Measurements from ENCODE around the gene UFSP2. TPM values are rescaled to one million over a fixed set of nuclear protein-coding genes. Genes with fewer than 3 reads are reported as not detected.

UFSP2 gene
- total and polyA plus RNA-seq, 2 experiments from 2014 or later, result 29.0 to 53.0 TPM

DNA sequence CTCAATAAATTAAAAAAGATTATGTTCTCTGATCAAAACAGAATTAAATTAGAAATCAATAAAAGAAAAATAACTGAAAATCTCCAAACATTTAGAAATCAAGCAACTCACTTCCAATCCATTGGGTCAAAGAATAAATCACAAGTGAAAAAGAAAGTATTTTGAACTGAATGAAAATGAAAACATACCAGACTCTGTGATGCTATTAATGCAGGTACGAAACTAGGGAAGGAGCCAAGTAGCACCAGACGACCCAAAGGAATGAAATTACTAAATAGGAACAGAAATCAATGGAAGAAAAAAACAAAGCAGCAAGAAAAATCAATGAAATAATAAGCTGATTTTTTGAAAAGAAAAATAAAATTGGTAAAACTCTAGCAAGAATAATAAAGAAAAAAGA is 30.4 kb upstream of the UFSP2 start:
- no peaks in the 10 kb centered on the region for H3K79me2 ChIP-seq (replicated peaks; ENCODE audit: insufficient read depth)
- no peak for ATAC-seq
- H3K4me3 ChIP-seq, result no peak overlapping the region
- peaks cover 9% of the 10 kb centered on the region for H3K4me1 Mint-ChIP-seq
- H3K27me3 ChIP-seq (ENCODE audit: insufficient read depth), result no peaks in the 10 kb centered on the region
- no peak overlapping the region for H3K27ac ChIP-seq (ENCODE audit: low read depth)
- H3K9me2 ChIP-seq (ENCODE audit: insufficient read depth), result no peaks in the 10 kb centered on the region
- DNase-seq (ENCODE audit: low spot score), result no peak
- TF ChIP-seq, protein P1, sequence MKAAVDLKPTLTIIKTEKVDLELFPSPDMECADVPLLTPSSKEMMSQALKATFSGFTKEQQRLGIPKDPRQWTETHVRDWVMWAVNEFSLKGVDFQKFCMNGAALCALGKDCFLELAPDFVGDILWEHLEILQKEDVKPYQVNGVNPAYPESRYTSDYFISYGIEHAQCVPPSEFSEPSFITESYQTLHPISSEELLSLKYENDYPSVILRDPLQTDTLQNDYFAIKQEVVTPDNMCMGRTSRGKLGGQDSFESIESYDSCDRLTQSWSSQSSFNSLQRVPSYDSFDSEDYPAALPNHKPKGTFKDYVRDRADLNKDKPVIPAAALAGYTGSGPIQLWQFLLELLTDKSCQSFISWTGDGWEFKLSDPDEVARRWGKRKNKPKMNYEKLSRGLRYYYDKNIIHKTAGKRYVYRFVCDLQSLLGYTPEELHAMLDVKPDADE (IDR thresholded peaks at IDR 0.05), result no peak
- TF ChIP-seq, protein P2, sequence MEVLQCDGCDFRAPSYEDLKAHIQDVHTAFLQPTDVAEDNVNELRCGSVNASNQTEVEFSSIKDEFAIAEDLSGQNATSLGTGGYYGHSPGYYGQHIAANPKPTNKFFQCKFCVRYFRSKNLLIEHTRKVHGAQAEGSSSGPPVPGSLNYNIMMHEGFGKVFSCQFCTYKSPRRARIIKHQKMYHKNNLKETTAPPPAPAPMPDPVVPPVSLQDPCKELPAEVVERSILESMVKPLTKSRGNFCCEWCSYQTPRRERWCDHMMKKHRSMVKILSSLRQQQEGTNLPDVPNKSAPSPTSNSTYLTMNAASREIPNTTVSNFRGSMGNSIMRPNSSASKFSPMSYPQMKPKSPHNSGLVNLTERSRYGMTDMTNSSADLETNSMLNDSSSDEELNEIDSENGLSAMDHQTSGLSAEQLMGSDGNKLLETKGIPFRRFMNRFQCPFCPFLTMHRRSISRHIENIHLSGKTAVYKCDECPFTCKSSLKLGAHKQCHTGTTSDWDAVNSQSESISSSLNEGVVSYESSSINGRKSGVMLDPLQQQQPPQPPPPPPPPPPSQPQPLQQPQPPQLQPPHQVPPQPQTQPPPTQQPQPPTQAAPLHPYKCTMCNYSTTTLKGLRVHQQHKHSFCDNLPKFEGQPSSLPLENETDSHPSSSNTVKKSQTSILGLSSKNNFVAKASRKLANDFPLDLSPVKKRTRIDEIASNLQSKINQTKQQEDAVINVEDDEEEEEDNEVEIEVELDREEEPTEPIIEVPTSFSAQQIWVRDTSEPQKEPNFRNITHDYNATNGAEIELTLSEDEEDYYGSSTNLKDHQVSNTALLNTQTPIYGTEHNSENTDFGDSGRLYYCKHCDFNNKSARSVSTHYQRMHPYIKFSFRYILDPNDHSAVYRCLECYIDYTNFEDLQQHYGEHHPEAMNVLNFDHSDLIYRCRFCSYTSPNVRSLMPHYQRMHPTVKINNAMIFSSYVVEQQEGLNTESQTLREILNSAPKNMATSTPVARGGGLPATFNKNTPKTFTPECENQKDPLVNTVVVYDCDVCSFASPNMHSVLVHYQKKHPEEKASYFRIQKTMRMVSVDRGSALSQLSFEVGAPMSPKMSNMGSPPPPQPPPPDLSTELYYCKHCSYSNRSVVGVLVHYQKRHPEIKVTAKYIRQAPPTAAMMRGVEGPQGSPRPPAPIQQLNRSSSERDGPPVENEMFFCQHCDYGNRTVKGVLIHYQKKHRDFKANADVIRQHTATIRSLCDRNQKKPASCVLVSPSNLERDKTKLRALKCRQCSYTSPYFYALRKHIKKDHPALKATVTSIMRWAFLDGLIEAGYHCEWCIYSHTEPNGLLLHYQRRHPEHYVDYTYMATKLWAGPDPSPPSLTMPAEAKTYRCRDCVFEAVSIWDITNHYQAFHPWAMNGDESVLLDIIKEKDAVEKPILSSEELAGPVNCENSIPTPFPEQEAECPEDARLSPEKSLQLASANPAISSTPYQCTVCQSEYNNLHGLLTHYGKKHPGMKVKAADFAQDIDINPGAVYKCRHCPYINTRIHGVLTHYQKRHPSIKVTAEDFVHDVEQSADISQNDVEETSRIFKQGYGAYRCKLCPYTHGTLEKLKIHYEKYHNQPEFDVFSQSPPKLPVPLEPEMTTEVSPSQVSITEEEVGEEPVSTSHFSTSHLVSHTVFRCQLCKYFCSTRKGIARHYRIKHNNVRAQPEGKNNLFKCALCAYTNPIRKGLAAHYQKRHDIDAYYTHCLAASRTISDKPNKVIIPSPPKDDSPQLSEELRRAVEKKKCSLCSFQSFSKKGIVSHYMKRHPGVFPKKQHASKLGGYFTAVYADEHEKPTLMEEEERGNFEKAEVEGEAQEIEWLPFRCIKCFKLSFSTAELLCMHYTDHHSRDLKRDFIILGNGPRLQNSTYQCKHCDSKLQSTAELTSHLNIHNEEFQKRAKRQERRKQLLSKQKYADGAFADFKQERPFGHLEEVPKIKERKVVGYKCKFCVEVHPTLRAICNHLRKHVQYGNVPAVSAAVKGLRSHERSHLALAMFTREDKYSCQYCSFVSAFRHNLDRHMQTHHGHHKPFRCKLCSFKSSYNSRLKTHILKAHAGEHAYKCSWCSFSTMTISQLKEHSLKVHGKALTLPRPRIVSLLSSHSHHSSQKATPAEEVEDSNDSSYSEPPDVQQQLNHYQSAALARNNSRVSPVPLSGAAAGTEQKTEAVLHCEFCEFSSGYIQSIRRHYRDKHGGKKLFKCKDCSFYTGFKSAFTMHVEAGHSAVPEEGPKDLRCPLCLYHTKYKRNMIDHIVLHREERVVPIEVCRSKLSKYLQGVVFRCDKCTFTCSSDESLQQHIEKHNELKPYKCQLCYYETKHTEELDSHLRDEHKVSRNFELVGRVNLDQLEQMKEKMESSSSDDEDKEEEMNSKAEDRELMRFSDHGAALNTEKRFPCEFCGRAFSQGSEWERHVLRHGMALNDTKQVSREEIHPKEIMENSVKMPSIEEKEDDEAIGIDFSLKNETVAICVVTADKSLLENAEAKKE (CRISPR knock-in tag; IDR thresholded peaks at IDR 0.05), result no peak
- TF ChIP-seq STAT1 (IDR thresholded peaks at IDR 0.05; ENCODE audit: unreplicated experiment) (no peak), ZNF114 (CRISPR knock-in tag; IDR thresholded peaks at IDR 0.05) (no peak), ZNF331 (CRISPR knock-in tag; IDR thresholded peaks at IDR 0.05; ENCODE audit: low read depth) (no peak)
- TF ChIP-seq, protein P3, sequence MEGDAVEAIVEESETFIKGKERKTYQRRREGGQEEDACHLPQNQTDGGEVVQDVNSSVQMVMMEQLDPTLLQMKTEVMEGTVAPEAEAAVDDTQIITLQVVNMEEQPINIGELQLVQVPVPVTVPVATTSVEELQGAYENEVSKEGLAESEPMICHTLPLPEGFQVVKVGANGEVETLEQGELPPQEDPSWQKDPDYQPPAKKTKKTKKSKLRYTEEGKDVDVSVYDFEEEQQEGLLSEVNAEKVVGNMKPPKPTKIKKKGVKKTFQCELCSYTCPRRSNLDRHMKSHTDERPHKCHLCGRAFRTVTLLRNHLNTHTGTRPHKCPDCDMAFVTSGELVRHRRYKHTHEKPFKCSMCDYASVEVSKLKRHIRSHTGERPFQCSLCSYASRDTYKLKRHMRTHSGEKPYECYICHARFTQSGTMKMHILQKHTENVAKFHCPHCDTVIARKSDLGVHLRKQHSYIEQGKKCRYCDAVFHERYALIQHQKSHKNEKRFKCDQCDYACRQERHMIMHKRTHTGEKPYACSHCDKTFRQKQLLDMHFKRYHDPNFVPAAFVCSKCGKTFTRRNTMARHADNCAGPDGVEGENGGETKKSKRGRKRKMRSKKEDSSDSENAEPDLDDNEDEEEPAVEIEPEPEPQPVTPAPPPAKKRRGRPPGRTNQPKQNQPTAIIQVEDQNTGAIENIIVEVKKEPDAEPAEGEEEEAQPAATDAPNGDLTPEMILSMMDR (conservative IDR thresholded peaks at IDR 0.05; ENCODE audit: low read depth in 2 of 2), result no peak
- no peaks in the 10 kb centered on the region for H3K36me3 ChIP-seq (ENCODE audit: insufficient read depth)
- no peak overlapping the region for H3K4me3 Mint-ChIP-seq
- H3K9me3 Mint-ChIP-seq, result no peaks in the 10 kb centered on the region
- no peak overlapping the region for H3K4me2 ChIP-seq
- H3K27me3 Mint-ChIP-seq (ENCODE audit: insufficient read depth, low read depth, poor library complexity), result no peaks in the 10 kb centered on the region
- no peak overlapping the region for H3K27ac Mint-ChIP-seq
- no peaks in the 10 kb centered on the region for H4K20me1 ChIP-seq (replicated peaks; ENCODE audit: insufficient read depth)
- H3F3A ChIP-seq (replicated peaks; ENCODE audit: low read depth), result no peaks in the 10 kb centered on the region
- H2AFZ ChIP-seq, result no peak overlapping the region
- no peaks in the 10 kb centered on the region for H3K36me3 Mint-ChIP-seq (ENCODE audit: low read depth)
- H3K4me1 ChIP-seq (ENCODE audit: insufficient read depth), result peaks cover 6% of the 10 kb centered on the region
